ENCODE measurements around the gene TFAP2E.

TFAP2E gene

DNA sequence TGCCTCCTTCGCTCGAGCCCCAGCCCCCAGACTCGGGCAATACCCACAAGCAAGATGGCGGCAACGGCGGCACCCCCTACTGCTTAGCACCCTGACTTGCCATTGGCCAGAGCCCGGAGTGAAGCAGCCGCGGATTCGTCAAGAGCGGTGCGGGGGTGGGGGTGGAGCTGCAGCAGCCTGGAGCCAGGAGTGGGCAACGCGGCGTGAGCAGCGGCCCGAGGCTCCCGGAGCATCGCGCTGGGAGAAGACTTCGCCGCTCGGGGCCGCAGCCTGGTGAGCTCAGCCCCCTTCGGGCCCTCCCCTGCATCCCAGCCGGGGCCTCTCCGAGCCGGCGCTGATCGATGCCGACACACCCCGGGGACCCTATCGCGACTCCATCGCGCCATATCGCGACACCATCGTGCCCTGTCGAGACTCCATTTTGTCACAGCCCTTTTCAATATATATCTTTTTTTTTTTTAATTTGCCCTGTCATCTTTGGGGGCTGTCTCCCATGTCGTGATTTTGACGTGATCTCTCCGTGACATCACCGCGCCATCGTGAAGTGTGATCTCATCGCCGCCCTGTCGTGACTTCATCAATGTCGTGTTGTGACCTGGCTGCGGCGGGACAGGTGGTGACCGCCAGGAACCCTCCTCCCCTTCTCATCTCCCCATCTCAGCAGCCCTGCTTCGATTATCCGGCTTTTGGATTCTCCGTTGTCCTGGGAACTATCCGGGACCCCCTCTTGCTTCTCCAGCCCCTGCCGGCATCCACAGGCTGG, 15.3 kb upstream of the TFAP2E start, which contains the start of gene NCDN:
Gene NCDN, plus strand, starts transcription at position 189 of the 763 bp plus-strand sequence. Its CDS starts 392 bp downstream, at position 581.
- peak; percentile 97 for DNase-seq

DNA sequence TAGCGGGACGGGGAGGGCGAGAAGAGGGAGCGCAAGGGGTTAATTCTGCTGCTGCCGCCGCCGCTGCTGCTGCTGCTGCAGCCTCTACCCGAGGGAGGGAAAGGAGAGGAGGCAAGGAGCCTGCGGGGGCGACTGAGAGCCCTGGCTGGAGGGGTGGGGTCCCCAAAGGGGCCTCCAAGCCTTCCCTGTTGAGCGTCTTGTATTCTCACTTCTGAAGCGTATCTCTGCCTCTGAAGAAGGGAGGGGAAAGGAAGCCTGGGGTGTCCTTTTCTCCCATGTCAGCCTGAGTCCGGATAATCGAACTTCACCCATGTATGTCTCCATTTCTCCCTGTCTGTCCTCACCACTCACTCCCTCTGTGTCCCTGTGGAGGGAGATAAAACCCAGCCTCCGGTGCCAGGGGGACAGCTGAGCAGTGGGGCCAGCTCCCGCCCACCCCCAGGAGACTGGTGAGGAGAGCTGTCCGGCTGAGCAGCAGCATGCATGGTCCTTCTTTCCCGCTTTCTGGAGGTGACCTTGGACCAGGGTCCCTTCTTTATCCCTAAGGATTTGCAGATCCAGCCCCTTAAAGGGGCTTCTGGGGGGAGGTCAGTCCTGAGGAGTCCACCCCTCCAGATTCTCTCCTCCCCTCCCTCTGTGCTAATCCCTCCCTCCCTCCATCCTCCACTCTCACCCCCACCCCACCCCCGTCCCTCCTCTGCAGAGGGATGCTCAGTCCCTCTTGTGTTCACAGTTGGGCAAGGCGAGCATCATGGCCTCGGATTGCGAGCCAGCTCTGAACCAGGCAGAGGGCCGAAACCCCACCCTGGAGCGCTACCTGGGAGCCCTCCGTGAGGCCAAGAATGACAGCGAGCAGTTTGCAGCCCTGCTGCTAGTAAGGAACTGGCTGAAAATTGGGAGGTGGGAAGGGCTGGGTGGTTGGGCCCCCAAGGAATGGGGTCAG, 14.5 kb upstream of the TFAP2E start:
- no peak for DNase-seq

DNA sequence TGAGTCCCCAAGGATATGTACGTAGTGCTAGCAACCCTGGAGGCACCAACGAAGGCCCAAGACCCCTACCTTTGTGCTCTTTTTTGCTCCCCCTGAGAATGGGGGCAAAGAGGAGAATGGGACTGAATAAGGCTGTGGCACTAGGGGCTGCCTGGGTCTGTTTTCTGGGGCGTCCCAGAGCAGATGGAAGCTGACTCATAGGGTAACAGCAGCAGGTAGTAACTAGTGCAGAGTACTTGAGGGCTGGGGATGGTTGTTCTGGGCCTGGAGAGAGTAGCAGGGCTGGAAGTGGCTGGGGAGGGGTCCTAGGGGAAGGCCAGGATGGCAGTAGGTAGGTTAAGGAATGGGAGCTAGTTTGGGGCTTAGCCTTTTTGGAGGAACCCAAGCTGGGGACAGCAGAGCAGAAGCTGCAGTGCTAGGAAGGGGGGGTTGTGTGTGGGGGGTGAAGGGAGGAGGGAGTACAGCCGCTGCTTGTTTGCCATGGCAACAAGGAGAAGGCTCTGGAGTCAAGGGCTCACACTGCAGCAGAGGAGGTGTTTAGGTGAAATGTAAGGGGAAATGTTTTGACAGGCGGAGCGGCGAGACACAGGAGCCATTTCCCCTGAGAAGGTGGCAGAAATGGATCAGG, 13.7 kb upstream of the TFAP2E start:
- DNase-seq: no peak

DNA sequence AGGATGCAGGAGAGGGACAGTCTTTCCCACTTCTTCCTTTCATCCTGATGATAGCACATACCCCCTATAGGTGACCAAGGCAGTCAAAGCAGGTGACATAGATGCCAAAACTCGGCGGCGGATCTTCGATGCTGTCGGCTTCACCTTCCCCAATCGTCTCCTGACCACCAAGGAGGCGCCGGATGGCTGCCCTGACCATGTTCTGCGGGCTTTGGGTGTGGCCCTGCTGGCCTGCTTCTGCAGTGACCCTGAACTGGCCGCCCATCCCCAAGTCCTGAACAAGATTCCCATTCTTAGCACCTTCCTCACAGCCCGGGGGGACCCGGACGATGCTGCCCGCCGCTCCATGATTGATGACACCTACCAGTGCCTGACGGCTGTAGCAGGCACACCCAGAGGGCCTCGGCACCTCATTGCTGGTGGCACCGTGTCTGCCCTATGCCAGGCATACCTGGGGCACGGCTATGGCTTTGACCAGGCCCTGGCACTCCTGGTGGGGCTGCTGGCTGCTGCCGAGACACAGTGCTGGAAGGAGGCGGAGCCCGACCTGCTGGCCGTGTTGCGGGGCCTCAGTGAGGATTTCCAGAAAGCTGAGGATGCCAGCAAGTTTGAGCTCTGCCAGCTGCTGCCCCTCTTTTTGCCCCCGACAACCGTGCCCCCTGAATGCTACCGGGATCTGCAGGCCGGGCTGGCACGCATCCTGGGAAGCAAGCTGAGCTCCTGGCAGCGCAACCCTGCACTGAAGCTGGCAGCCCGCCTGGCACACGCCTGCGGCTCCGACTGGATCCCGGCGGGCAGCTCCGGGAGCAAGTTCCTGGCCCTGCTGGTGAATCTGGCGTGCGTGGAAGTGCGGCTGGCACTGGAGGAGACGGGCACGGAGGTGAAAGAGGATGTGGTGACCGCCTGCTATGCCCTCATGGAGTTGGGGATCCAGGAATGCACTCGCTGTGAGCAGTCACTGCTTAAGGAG, 12.6 kb upstream of the TFAP2E start:
- no peak for DNase-seq

DNA sequence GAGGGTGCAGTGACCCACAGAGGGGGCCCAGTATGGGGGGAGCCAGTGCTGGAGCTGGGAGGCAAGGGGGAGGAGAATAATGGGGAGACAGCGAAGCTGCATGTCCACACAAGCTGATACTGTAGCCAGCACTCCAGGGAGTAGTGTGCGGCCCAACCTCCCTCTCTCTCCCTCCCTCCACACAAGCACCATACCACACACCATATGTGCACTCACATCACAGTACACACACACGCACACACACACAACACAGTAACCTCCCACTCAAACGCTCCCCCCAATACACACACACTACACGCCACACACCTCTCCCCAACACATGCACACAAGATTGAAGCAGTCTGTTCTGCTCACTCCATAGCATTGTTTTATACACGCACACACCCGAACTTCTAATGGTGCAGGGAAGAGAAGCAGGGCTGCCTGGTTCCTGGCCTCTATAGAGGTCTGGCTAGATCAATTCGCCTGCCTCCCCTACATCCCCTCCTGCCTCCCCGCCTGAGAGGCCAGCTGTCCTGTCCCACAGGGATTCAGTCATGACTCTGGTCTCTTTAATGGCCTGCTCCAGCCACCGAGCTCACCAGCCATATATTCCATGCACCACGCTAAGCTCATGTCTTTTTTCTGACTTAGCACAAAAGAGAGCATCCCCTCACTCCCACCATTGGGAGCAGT, 11.7 kb upstream of the TFAP2E start:
- no peak for DNase-seq

DNA sequence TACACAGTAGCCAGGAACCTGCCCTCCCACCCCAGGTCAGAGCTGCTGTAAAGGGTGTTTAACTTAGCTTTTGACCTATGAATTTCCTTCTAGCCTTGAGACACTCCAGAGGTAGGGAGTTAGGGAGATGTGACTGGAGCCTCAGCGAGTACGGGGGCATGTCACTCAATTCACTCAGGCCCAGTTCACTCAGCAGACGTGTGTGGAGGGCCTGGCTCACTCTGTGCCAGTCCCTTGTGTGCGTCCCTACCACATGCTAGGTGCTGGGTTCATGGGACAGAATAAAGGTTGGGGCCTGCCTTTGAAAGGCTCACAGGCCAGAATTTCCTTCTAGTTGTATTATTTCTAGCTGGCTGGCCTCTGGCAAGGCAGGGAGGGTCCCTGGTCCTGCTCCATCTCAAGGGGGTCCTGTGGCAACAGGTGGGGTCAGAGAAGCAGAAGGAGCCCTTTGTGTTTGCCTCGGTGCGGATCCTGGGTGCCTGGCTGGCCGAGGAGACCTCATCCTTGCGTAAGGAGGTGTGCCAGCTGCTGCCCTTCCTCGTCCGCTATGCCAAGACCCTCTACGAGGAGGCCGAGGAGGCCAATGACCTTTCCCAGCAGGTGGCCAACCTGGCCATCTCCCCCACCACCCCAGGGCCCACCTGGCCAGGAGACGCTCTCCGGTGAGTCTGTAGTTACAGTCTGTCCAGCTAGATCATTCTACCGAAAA, 11.0 kb upstream of the TFAP2E start:
- DNase-seq: no peak

DNA sequence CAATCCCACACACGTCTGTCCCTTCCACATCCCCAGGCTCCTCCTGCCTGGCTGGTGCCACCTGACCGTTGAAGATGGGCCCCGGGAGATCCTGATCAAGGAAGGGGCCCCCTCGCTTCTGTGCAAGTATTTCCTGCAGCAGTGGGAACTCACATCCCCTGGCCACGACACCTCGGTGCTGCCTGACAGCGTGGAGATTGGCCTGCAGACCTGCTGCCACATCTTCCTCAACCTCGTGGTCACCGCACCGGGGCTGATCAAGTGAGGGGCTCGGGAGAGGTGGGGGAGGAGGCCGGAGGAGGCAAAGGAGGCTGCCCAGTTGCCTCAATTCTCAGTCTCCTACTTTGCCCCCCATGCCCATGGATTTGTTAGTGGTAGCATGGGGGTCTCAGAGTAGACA, 9.9 kb upstream of the TFAP2E start:
- DNase-seq: no peak

DNA sequence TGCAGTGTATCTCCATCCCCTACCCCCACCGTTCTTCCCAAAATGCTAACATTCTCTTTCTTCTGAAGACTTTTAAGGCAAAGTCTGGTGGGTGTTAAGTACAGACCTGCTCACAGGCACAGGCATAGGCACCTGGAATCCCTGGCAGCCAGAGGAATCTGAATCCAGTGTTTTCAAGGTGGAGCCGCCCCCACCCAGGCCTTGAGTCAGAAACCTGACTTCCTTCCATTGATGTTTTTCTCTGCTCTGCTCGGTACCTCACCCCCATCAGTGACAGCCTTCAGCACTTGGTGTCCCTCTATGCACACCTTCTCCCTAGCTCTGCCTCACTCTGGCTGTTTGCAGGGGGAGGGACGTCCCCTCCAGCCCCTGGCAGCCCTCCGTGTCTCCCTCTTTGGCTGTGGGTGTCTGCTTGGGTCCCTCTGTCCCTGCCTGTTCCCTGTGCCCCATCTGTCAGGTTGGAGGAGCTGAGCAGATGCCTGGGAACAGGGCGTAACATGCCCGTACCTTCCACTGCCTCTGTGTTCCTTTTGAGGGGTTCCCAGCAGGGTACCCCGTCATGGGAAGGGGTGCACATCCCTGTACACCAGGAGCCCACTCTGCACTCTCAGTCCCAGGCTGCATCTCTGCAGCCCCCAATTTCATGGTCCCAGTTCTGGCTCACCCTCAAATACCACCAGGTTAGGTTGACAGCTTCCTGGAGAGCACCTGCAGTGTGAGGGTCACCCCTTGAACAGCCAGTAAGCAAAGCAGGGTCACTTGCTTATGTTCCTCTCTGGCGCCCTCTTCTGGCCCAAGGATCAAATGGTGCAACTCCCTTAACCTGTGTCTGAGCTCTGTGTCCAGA, 8.9 kb upstream of the TFAP2E start:
- peak; percentile 76 for DNase-seq

DNA sequence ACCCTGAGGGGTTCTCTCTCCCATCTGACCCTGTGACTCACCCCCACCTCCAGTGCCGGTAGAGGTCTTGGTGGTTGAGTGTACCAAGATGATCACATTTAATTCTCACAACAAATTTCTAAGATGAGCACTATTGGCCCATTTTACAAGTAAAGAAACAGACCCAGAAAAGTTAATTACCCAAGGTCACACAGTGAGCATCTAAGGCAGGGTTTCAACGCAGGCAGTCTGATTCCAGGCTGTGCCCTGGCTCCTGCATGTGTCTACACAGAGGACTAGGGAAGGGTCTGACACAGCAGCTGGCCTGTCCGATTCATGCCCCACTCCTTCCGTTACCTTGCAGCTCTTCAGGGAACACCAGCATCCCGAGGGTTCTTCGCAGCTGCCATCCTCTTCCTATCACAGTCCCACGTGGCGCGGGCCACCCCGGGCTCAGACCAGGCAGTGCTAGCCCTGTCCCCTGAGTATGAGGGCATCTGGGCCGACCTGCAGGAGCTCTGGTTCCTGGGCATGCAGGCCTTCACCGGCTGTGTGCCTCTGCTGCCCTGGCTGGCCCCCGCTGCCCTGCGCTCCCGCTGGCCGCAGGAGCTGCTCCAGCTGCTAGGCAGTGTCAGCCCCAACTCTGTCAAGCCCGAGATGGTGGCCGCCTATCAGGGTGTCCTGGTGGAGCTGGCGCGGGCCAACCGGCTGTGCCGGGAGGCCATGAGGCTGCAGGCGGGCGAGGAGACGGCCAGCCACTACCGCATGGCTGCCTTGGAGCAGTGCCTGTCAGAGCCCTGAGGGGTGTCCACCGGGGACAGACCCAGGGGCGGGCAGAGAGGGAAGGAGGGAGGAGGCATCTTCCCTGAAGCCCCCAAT, 8.0 kb upstream of the TFAP2E start:
- no peak for DNase-seq

DNA sequence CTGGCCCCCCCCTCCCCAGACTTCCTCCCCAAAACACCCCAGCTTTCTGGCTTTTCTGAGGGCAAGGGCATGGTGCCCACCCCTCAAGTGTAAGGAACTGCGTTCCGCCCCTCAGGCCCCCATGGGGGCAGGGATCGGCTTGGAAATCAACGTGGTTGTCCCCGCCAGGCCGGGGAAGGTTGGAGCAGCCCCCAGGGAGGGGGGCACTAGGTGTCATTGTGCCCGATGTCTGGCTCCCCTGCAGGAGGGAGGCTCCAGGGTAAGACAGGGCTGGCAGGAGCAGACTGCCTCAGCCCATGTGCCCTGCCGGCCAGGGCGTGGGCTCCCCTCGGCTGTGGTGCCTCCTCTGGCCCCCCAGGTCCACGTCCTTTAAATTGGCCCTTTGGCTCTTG, 7.4 kb upstream of the TFAP2E start:
- DNase-seq: no peak

DNA sequence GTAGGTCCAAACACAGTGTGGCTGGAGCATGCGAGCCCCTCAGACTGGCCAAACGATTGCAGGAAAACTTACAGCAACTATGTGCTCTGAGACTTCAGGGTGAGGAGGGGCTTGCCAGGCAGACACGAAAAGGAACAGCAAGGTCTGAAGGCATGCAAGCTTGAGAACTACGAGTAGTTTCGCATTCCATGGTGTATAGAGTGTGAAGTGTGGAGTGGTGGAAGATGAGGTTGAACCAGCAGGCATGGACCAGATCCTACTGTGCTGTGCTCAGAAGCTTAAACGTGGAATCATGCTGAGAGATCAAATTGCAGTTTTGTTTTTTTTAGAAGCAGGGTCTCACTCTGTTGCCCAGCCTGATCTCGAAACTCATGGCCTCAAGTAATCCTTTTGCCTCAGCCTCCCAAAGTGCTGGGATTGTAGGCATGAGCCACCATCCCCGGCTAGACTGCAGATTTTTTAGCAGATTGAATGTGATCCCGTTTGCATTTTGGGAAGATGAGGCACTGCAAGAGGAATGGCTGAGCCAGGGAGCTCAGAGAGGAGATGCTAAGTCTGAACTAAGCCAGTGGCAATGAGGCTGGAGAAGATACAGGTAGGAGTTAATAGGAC, 5.1 kb upstream of the TFAP2E start:
- no peak for DNase-seq

DNA sequence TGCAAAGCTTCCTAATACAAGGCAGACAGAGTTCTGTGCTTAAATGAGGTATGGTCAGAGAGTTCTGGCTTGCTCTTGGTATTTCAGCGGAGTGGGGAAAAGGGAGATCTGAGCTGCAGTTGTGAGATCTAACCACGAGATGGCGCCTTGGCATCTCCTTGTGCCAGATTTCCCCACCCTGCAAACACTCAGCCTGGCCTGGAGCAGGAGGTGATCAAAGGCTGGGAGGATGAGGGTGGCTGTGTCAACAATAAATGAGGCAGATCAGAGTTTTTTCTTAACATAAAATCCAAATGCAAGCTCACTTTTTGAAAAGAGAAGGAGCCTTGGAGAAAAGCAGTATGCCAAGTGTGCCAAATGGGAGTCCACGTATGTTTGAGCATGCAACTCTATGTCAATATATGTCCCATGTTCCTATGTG, 4.1 kb upstream of the TFAP2E start:
- DNase-seq: peak; percentile 67

DNA sequence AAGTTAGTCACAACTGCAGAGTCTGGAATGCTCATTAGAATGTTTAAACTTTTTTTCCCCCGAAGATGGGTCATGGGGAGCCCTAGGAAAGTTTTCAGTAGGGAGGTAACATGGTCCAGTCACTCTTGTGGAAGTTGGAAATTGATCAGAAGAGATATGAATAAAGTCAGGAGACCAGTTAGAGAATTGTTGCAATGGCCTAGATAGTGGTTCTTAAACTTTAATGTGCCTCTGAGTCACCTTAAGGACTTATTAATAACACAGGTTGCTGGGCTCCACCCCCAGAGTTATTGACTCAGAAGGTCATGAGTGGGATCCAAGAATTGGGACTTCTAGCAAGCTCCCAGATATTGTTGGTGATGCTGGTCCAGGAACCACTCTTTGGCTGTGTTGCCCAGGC, 3.2 kb upstream of the TFAP2E start:
- no peak for DNase-seq

DNA sequence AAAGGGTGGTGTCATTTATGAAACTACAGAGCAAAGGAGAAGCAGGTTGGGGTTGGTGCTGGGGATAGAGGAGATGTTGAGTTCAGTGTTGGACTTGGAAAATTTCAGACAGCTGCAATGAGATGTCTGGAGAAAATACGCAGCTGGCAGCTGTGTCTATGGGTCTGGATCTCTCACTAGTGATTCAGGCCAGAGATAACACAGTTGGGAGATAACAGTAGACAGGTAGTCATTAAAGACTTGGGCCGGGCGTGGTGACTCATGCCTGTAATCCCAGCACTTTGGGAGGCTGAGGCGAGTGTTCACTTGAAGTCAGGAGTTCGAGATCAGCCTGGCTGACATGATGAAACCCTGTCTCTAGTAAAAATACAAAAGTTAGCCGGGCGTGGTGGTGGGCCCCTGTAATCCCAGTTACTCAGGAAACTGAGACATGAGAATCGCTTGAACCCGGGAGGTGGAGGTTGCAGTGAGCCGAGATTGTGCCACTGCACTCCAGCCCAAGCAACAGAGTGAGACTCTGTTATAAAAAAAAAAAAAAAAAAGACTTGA, 2.5 kb upstream of the TFAP2E start:
- no peak for DNase-seq

DNA sequence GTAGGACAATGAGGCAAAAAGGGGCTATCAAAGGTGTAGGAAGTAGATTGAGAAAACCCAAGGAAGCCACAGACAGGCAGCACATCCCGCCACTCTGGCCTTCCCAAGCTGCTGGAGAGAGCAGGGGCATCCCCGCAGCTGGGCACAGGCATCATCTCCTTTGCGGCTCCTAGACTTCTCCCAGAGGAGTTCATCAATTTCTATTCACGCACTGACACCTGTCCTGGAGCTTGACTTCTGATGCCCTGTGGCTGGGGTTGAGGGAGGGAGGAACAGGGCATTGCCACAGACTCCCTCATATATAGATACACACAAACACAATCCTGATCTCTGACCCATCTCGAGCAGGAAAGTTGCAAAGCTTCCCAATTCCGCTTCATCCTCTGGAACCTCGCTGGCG, 1.9 kb upstream of the TFAP2E start:
- no peak for DNase-seq

DNA sequence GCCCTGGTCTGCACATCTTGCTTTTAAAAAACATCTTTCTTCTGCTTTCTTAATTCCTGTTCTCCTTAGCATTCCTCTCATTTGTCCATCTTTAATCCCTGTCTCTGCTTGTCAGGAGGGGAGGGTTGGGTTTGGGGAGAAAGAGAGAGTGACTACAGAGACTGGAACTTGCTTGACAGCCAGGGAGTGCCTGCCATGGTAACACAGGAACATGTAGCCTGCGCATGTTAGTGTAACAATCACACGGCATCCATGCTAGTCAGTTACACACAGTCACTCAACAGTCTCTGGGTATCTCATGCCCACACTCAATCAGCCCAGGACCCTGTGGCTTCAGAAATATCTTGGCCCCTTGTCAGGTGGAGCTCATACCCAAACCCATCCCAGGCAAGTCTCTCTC, 818 bp upstream of the TFAP2E start:
- DNase-seq: no peak

DNA sequence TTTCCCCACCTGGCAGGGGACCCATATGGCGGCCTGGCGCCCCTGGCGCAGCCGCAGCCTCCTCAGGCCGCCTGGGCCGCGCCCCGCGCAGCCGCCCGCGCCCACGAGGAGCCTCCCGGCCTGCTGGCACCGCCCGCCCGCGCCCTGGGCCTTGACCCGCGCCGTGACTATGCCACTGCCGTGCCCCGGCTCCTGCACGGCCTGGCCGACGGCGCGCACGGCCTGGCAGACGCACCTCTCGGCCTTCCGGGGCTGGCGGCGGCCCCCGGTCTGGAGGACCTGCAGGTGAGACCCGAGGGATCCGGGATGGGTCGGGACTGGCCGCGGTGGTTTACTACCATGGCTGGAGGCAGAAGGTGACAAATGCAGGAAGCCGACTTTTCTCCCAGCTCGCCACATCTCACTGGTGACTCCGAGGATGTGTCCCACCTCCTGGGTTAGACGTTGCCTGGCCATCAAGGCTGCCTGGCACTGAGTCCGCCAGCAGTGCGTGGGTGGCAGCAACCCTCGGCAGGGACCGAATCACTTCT, 1.1 kb downstream of the TFAP2E start:
- DNase-seq: no peak

Data from fibroblast of upper back skin (primary cell).